Trophoblast cell (in vitro differentiated cells and primary cell): ENCODE results near the gene FBXO36.

ENCODE experiments used
- DNase-seq, 2 donors: peaks; one replicate each; pipeline ENCODE4 v3.0.0-alpha.2; 2016
- H2AFZ ChIP-seq: 2 replicates; pipeline ENCODE4 v1.6.1; 2013; ENCODE audit warnings: low read length, moderate library complexity, mild to moderate bottlenecking; ENCODE audit not compliant: insufficient read depth, poor library complexity
- H2AK5ac ChIP-seq: 2 replicates; pipeline ENCODE4 v1.6.1; 2013; ENCODE audit warnings: mild to moderate bottlenecking, low read length
- H2BK120ac ChIP-seq: 2 replicates; pipeline ENCODE4 v1.6.1; 2013; ENCODE audit warnings: low read length, mild to moderate bottlenecking, moderate library complexity; ENCODE audit not compliant: insufficient read depth, poor library complexity
- H2BK12ac ChIP-seq: 2 replicates; pipeline ENCODE4 v1.6.1; 2013; ENCODE audit warnings: mild to moderate bottlenecking, low read length, moderate library complexity
- H2BK5ac ChIP-seq: 2 replicates; pipeline ENCODE4 v1.6.1; 2013; ENCODE audit warnings: low read length, low read depth, moderate library complexity, mild to moderate bottlenecking; ENCODE audit not compliant: poor library complexity
- H3K14ac ChIP-seq: 2 replicates; pipeline ENCODE4 v1.6.1; 2013; ENCODE audit warnings: mild to moderate bottlenecking, low read length
- H3K18ac ChIP-seq: 2 replicates; pipeline ENCODE4 v1.6.1; 2013; ENCODE audit warnings: mild to moderate bottlenecking, low read length
- H3K23ac ChIP-seq: 2 replicates; pipeline ENCODE4 v1.6.1; 2013; ENCODE audit warnings: low read length
- H3K27ac ChIP-seq: 2 replicates; pipeline ENCODE4 v1.5.1; 2013; ENCODE audit warnings: low read depth, mild to moderate bottlenecking, inconsistent platforms, low read length, moderate library complexity
- H3K27me3 ChIP-seq: 2 replicates; pipeline ENCODE4 v1.6.1; 2013; ENCODE audit warnings: inconsistent platforms, mild to moderate bottlenecking, low read length, moderate library complexity; ENCODE audit not compliant: insufficient read depth
- H3K36me3 ChIP-seq, 2 experiments: 1 replicate in 1 of 2; 2 replicates in 1 of 2; pipeline ENCODE4 v1.6.1; 2013; ENCODE audit warnings: low read length in 2 of 2, mild to moderate bottlenecking in 2 of 2, moderate library complexity in 1 of 2; ENCODE audit not compliant: insufficient read depth in 2 of 2, control insufficient read depth in 1 of 2
- H3K4ac ChIP-seq: 2 replicates; pipeline ENCODE4 v1.6.1; 2013; ENCODE audit warnings: low read depth, mild to moderate bottlenecking, low read length, moderate library complexity
- H3K4me1 ChIP-seq, 2 experiments: 1 replicate in 1 of 2; 2 replicates in 1 of 2; pipeline ENCODE4 v1.6.1; 2013; ENCODE audit warnings: low read length in 2 of 2, mild to moderate bottlenecking in 2 of 2, moderate library complexity in 1 of 2; ENCODE audit not compliant: insufficient read depth in 2 of 2, control insufficient read depth in 1 of 2
- H3K4me2 ChIP-seq: 2 replicates; pipeline ENCODE4 v1.6.1; 2013; ENCODE audit warnings: inconsistent platforms, mild to moderate bottlenecking, low read length, moderate library complexity
- H3K4me3 ChIP-seq: 2 replicates; pipeline ENCODE4 v1.5.1; 2013; ENCODE audit warnings: mild to moderate bottlenecking, low read depth, low read length, inconsistent platforms
- H3K79me1 ChIP-seq: one replicate; pipeline ENCODE4 v1.6.1; 2013; ENCODE audit warnings: low read length
- H3K79me2 ChIP-seq: 2 replicates; pipeline ENCODE4 v1.6.1; 2013; ENCODE audit warnings: low read length, mild to moderate bottlenecking; ENCODE audit not compliant: control insufficient read depth, insufficient read depth, poor library complexity
- H3K9ac ChIP-seq: 2 replicates; pipeline ENCODE4 v1.6.1; 2013; ENCODE audit warnings: mild to moderate bottlenecking, low read length
- H3K9me3 ChIP-seq: 2 replicates; pipeline ENCODE4 v1.6.1; 2013; ENCODE audit warnings: low read depth, mild to moderate bottlenecking, control low read depth, inconsistent platforms, low read length; ENCODE audit not compliant: insufficient read depth
- H4K12ac ChIP-seq: 2 replicates; pipeline ENCODE4 v1.6.1; 2013; ENCODE audit warnings: low read depth, mild to moderate bottlenecking, low read length, moderate library complexity
- H4K8ac ChIP-seq: 2 replicates; pipeline ENCODE4 v1.6.1; 2013; ENCODE audit warnings: low read depth, mild to moderate bottlenecking, low read length, moderate library complexity
- H4K91ac ChIP-seq: one replicate; pipeline ENCODE4 v1.6.1; 2013; ENCODE audit warnings: low read depth, mild to moderate bottlenecking, low read length, moderate library complexity
- WGBS: extraction: QIAGEN DNeasy Blood & Tissue Kit; methylation state at CpG from one replicate; pipeline ENCODE4 v1.1.7; 2013; ENCODE audit warnings: missing lambda C conversion rate; ENCODE audit not compliant: insufficient read length, insufficient coverage; ENCODE audit errors: extremely low coverage; 5-methylcytosine and 5-hydroxymethylcytosine counted together

FBXO36 gene

DNA sequence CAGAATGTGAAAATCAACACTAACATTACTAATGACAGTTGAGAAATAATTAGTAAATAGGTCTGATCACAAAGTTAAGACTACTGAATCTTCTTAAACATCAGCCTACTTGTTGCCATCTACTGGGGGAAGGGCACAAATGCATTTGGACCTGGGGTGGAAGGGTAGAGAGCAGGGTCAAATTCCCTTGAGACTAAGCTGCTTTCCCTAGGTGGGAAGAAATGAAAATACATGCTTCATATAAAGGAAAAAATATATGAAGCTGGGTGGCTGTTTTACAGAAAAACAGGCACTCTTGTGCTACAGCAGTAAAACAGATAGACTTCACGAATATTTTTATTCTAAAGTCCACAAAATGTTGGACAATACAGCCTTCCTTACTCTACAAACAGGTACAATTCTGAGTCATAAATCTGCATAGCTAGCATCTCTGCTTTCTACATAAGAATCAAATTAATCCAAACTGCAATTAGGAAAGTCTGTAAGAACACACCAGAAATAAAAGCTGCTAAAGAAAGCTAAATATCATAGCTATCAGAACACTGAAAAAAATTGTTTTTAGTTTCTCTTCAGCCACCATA, 11.4 kb upstream of the FBXO36 start:
- H3K9ac ChIP-seq: no peak overlapping the region
- H3K27ac ChIP-seq: no peak overlapping the region
- no peak overlapping the region for H2BK5ac ChIP-seq
- H3K4ac ChIP-seq: no peak overlapping the region
- H3K4me2 ChIP-seq: no peak overlapping the region
- no peak overlapping the region for H2AK5ac ChIP-seq
- H3K79me1 ChIP-seq: no peaks in the 10 kb centered on the region
- H3K18ac ChIP-seq: no peak overlapping the region
- H3K27me3 ChIP-seq: no peaks in the 10 kb centered on the region
- WGBS: no CpG with 5 or more reads among the region's 1 CpG
- no peak overlapping the region for H3K4me3 ChIP-seq
- H2AFZ ChIP-seq: no peak overlapping the region
- no peak overlapping the region for H2BK12ac ChIP-seq
- no peak overlapping the region for H2BK120ac ChIP-seq
- no peak overlapping the region for H4K8ac ChIP-seq
- H4K91ac ChIP-seq: no peak overlapping the region
- H4K12ac ChIP-seq: no peak overlapping the region
- no peaks in the 10 kb centered on the region for H3K9me3 ChIP-seq
- H3K14ac ChIP-seq: no peak overlapping the region
- no peak for DNase-seq
- H3K23ac ChIP-seq: no peak overlapping the region
- H3K4me1 ChIP-seq: no peaks in the 10 kb centered on the region
- H3K79me2 ChIP-seq: peaks cover 14% of the 10 kb centered on the region
- H3K36me3 ChIP-seq: peaks cover 5 to 14% of the 10 kb centered on the region in 2 experiments

DNA sequence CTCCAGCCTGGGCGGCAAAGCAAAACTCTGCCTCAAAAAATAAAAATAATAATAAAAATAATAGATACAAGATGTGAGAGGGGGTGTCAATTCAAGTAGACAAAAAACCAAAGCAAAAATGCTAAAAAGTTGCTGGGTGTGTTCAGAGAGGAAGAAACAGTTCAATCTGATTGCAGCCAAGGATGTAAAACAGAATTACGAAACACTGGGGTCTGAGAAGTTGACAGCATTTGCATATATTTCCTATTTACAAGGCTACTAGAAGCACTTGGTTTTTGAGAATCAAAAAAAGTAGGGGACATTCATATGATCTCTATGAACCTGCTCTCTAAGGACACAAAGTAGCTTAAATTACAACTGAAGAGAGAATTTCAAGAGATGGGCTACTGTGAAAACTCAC, 8.1 kb upstream of the FBXO36 start:
- H2BK5ac ChIP-seq: no peak overlapping the region
- no peak overlapping the region for H2BK120ac ChIP-seq
- no peak overlapping the region for H2AFZ ChIP-seq
- no peak overlapping the region for H3K14ac ChIP-seq
- no peak overlapping the region for H3K23ac ChIP-seq
- no peak overlapping the region for H3K9ac ChIP-seq
- H3K18ac ChIP-seq: no peak overlapping the region
- no peak for DNase-seq
- no peak overlapping the region for H4K8ac ChIP-seq
- peak overlapping the region; percentile 79 for H3K4ac ChIP-seq
- no peaks in the 10 kb centered on the region for H3K27me3 ChIP-seq
- no peak overlapping the region for H4K91ac ChIP-seq
- H3K4me2 ChIP-seq: no peak overlapping the region
- no peak overlapping the region for H2BK12ac ChIP-seq
- no peak overlapping the region for H3K27ac ChIP-seq
- H4K12ac ChIP-seq: no peak overlapping the region
- H3K4me1 ChIP-seq: peaks cover 0 to 2% of the 10 kb centered on the region in 2 experiments
- H3K79me2 ChIP-seq: peaks cover 21% of the 10 kb centered on the region
- H3K9me3 ChIP-seq: no peaks in the 10 kb centered on the region
- no peaks in the 10 kb centered on the region for H3K79me1 ChIP-seq
- no CpG with 5 or more reads among the region's 2 CpGs for WGBS
- H3K4me3 ChIP-seq: no peak overlapping the region
- no peak overlapping the region for H2AK5ac ChIP-seq
- peaks cover 6 to 10% of the 10 kb centered on the region in 2 experiments for H3K36me3 ChIP-seq

GRCh38 chr2:229917793-229918192, 4.5 kb upstream of the FBXO36 start:
- DNase-seq: no peak
- Histone ChIP-seq H3K18ac (no peak overlapping the region), H3K36me3 (peaks cover 6% of the 10 kb centered on the region in 2 experiments), H3K79me1 (peaks cover 17% of the 10 kb centered on the region), H3K79me2 (peaks cover 35% of the 10 kb centered on the region), H3K4me3 (no peak overlapping the region), H4K12ac (no peak overlapping the region), H3K23ac (no peak overlapping the region), H3K9me3 (no peaks in the 10 kb centered on the region), H4K91ac (no peak overlapping the region), H2BK120ac (no peak overlapping the region), H3K4me1 (peaks cover 0 to 5% of the 10 kb centered on the region in 2 experiments), H2AK5ac (no peak overlapping the region), H3K4ac (peak overlapping the region; percentile 68), H2AFZ (no peak overlapping the region), H3K27ac (no peak overlapping the region), H4K8ac (no peak overlapping the region), H2BK12ac (no peak overlapping the region), H3K27me3 (no peaks in the 10 kb centered on the region), H3K9ac (no peak overlapping the region), H3K4me2 (no peak overlapping the region), H3K14ac (no peak overlapping the region), H2BK5ac (no peak overlapping the region)
- no CpG with 5 or more reads among the region's 5 CpGs for WGBS

GRCh38 chr2:229920011-229920641, 2.2 kb upstream of the FBXO36 start:
- H4K91ac ChIP-seq: no peak overlapping the region
- H3K79me2 ChIP-seq: peaks cover 29% of the 10 kb centered on the region
- no peak overlapping the region for H4K8ac ChIP-seq
- H3K36me3 ChIP-seq: peaks cover under 1 to 6% of the 10 kb centered on the region in 2 experiments
- peak overlapping the region; percentile 48 for H3K14ac ChIP-seq
- H3K4me2 ChIP-seq: peak overlapping the region; percentile 97
- peak overlapping the region; percentile 45 for H3K4me3 ChIP-seq
- H4K12ac ChIP-seq: no peak overlapping the region
- H3K27me3 ChIP-seq: no peaks in the 10 kb centered on the region
- peaks cover 0 to 5% of the 10 kb centered on the region in 2 experiments for H3K4me1 ChIP-seq
- H2BK5ac ChIP-seq: no peak overlapping the region
- peaks cover 17% of the 10 kb centered on the region for H3K79me1 ChIP-seq
- no peak overlapping the region for H2BK12ac ChIP-seq
- peak in 1 of 2 donors; percentile 22 for DNase-seq
- WGBS: 100% methylated on average over 2 of the region's 20 CpGs
- H3K23ac ChIP-seq: peak overlapping the region; percentile 56
- no peak overlapping the region for H3K18ac ChIP-seq
- no peak overlapping the region for H2BK120ac ChIP-seq
- no peak overlapping the region for H3K27ac ChIP-seq
- peak overlapping the region; percentile 99 for H3K4ac ChIP-seq
- H3K9me3 ChIP-seq: no peaks in the 10 kb centered on the region
- H2AFZ ChIP-seq: no peak overlapping the region
- no peak overlapping the region for H2AK5ac ChIP-seq
- H3K9ac ChIP-seq: peak overlapping the region; percentile 78
